ENCODE measurements around the gene GOLGA6A. TPM values are rescaled to one million over a fixed set of nuclear protein-coding genes. Genes with fewer than 3 reads are reported as not detected.

The GOLGA6A gene
- total RNA-seq, 1 donor from 2014 or later: not detected

GRCh38 chr15:74041777-74042435 is 40.4 kb downstream of the GOLGA6A start:
- no peak for DNase-seq (ENCODE audit: missing footprints)
- intact Hi-C loops (cut with DNase I): no loop called here
- ATAC-seq: no peak

GRCh38 chr15:74041311-74041756 is 41.0 kb downstream of the GOLGA6A start:
- intact Hi-C loops (cut with DNase I): no loop called here
- ATAC-seq: no peak
- no peak for DNase-seq (ENCODE audit: missing footprints)

- ATAC-seq (peak; percentile 73), DNase-seq (ENCODE audit: missing footprints) (peak; percentile 71)
- intact Hi-C loops (cut with DNase I): no loop called here
Measured at GRCh38 chr15:74040109-74040850, 42.1 kb downstream of the GOLGA6A start.

GRCh38 chr15:74039656-74040010 is 42.7 kb downstream of the GOLGA6A start:
- DNase-seq (ENCODE audit: missing footprints) (no peak), ATAC-seq (no peak)
- intact Hi-C loops (cut with DNase I): no loop called here

- DNase-seq (ENCODE audit: missing footprints) (no peak), ATAC-seq (no peak)
- intact Hi-C loops (cut with DNase I): no loop called here
Measured at GRCh38 chr15:74038707-74039655, 43.4 kb downstream of the GOLGA6A start.

- ATAC-seq (no peak), DNase-seq (ENCODE audit: missing footprints) (no peak)
- intact Hi-C loops (cut with DNase I): loop anchor here (2.0 kb wide), 1 partner anchor 65 kb away; no protein-coding TSS in a partner anchor
Measured at GRCh38 chr15:74037171-74038117, 44.9 kb downstream of the GOLGA6A start.

GRCh38 chr15:74036271-74037170 is 45.8 kb downstream of the GOLGA6A start:
- intact Hi-C loops (cut with DNase I): loop anchor here (2.0 kb wide), 1 partner anchor 64 kb away; no protein-coding TSS in a partner anchor
- DNase-seq (ENCODE audit: missing footprints) (peak; percentile 73), ATAC-seq (no peak)

- intact Hi-C loops (cut with DNase I): loop anchor here (2.0 kb wide), 1 partner anchor 63 kb away; no protein-coding TSS in a partner anchor
- DNase-seq (ENCODE audit: missing footprints): no peak
- no peak for ATAC-seq
Measured at GRCh38 chr15:74035121-74036017, 47.0 kb downstream of the GOLGA6A start.

- intact Hi-C loops (cut with DNase I): no loop called here
- no peak for DNase-seq (ENCODE audit: missing footprints)
- ATAC-seq: no peak
Measured at GRCh38 chr15:74034206-74034755, 48.1 kb downstream of the GOLGA6A start.

GRCh38 chr15:74032606-74033561 is 49.5 kb downstream of the GOLGA6A start:
- intact Hi-C loops (cut with DNase I): no loop called here
- ATAC-seq (peak; percentile 24), DNase-seq (ENCODE audit: missing footprints) (no peak)

GRCh38 chr15:74032046-74032445 is 50.3 kb downstream of the GOLGA6A start:
- ATAC-seq (no peak), DNase-seq (ENCODE audit: missing footprints) (no peak)
- intact Hi-C loops (cut with DNase I): no loop called here

- no peak for DNase-seq (ENCODE audit: missing footprints)
- no peak for ATAC-seq
- intact Hi-C loops (cut with DNase I): no loop called here
Measured at GRCh38 chr15:74028646-74029045, 53.7 kb downstream of the GOLGA6A start.

- no peak for DNase-seq (ENCODE audit: missing footprints)
- ATAC-seq: no peak
- intact Hi-C loops (cut with DNase I): no loop called here
Measured at GRCh38 chr15:74027688-74028087, 54.7 kb downstream of the GOLGA6A start.

GRCh38 chr15:74025436-74025835 is 56.9 kb downstream of the GOLGA6A start:
- intact Hi-C loops (cut with DNase I): no loop called here
- ATAC-seq (no peak), DNase-seq (ENCODE audit: missing footprints) (no peak)

- DNase-seq (ENCODE audit: missing footprints) (no peak), ATAC-seq (no peak)
- intact Hi-C loops (cut with DNase I): no loop called here
Measured at GRCh38 chr15:74024687-74025086, 57.7 kb downstream of the GOLGA6A start.

All from Right ventricle myocardium inferior (tissue), 1 donor.